ENCODE measurements around the gene CHGA. TPM values are rescaled to one million over a fixed set of nuclear protein-coding genes. Genes with fewer than 3 reads are reported as not detected.

Gene CHGA
- total RNA-seq, 1 donor from 2014 or later: 1,527 TPM

GRCh38 chr14:92929689-92930608 is 7.0 kb downstream of the CHGA start:
- Mint-ChIP-seq H3K9me3 (no peaks in the 10 kb centered on the region), H3K27me3 (peaks cover 16% of the 10 kb centered on the region), H3K4me1 (ENCODE audit: unreplicated experiment) (no peaks in the 10 kb centered on the region), H3K27ac (no peak overlapping the region), H3K4me3 (no peak overlapping the region), H3K36me3 (no peaks in the 10 kb centered on the region)
- DNase-seq (ENCODE audit: extremely low spot score, unreplicated experiment): no peak
- no peak for TF ChIP-seq CTCF (conservative IDR thresholded peaks at IDR 0.05)

- H3K27me3 Mint-ChIP-seq: peaks cover 8% of the 10 kb centered on the region
- no peak for DNase-seq (ENCODE audit: extremely low spot score, unreplicated experiment)
- H3K9me3 Mint-ChIP-seq: no peaks in the 10 kb centered on the region
- no peak for TF ChIP-seq CTCF (conservative IDR thresholded peaks at IDR 0.05)
- H3K36me3 Mint-ChIP-seq: no peaks in the 10 kb centered on the region
- H3K4me3 Mint-ChIP-seq: no peak overlapping the region
- H3K27ac Mint-ChIP-seq: peak overlapping the region; percentile 28
- no peaks in the 10 kb centered on the region for H3K4me1 Mint-ChIP-seq (ENCODE audit: unreplicated experiment)
Measured at GRCh38 chr14:92930737-92931602, 8.0 kb downstream of the CHGA start.

DNA sequence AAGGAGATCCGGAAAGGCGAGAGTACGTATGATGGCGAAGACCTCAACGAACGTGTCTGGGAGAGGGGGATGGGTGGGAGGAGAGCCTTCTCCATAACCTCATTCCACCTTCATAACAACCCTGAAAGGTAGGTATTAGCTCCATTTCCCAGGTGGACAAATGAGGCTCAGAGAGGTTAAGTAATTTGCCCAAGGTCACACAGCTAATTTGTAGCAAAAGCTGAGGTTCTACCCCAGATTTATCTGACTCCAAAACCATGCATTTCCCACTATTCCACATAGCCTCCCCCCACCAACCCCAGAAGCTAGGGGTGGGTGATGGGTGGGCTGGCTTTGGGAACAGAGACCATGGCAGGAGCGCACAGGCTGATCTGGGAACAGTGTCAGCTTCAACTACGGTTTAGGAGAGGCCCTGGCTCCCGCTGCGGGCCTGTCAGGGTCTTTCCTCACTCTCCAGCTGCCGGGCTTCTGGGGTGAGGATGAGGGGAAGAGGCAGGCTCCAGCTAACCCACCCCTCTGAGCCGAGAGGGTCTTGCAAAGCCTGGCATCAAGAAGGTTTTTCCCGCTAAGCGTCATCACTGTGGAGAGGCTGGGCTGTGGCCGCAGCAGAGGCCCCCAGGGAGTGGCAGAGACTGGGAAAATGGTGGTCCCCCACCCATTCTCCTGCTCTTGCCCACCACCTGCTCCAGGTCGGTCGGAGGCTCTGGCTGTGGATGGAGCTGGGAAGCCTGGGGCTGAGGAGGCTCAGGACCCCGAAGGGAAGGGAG is 8.9 kb downstream of the CHGA start:
- H3K4me1 Mint-ChIP-seq (ENCODE audit: unreplicated experiment): no peaks in the 10 kb centered on the region
- no peak for TF ChIP-seq CTCF (conservative IDR thresholded peaks at IDR 0.05)
- H3K27ac Mint-ChIP-seq: no peak overlapping the region
- H3K9me3 Mint-ChIP-seq: no peaks in the 10 kb centered on the region
- no peak for DNase-seq (ENCODE audit: extremely low spot score, unreplicated experiment)
- no peak overlapping the region for H3K4me3 Mint-ChIP-seq
- H3K27me3 Mint-ChIP-seq: peaks cover 2% of the 10 kb centered on the region
- no peaks in the 10 kb centered on the region for H3K36me3 Mint-ChIP-seq

DNA sequence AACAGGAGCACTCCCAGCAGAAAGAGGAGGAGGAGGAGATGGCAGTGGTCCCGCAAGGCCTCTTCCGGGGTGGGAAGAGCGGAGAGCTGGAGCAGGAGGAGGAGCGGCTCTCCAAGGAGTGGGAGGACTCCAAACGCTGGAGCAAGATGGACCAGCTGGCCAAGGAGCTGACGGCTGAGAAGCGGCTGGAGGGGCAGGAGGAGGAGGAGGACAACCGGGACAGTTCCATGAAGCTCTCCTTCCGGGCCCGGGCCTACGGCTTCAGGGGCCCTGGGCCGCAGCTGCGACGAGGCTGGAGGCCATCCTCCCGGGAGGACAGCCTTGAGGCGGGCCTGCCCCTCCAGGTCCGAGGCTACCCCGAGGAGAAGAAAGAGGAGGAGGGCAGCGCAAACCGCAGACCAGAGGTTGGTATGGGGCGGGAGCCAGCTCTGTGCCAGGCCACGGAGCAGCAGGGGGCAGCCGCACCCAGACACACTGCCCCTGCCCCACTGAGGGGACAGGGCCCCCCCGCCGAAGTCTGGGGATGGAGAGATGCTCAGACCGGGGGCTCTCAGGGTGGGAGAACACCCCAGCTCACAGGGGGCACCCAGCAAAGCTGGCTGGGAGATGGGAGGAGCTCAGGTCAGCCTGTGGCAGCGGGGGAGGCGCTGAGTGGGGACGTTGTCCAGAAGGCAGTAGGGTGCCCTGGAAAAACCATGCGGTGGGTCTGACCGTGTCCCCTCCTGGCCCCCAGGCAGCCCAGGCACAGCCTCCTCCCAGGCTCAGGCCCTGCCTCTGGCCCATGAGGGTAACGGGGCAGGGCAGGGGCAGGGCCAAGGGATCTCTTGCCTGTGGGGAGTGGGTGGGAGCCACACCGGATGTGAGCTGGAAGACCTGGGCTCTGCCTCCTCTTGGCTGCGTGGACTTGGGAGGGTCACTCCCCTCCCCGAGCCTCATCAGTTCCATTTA is 9.8 kb downstream of the CHGA start:
- DNase-seq (ENCODE audit: extremely low spot score, unreplicated experiment): no peak
- H3K27ac Mint-ChIP-seq: no peak overlapping the region
- no peaks in the 10 kb centered on the region for H3K36me3 Mint-ChIP-seq
- no peaks in the 10 kb centered on the region for H3K27me3 Mint-ChIP-seq
- no peaks in the 10 kb centered on the region for H3K9me3 Mint-ChIP-seq
- no peak overlapping the region for H3K4me3 Mint-ChIP-seq
- no peak for TF ChIP-seq CTCF (conservative IDR thresholded peaks at IDR 0.05)
- H3K4me1 Mint-ChIP-seq (ENCODE audit: unreplicated experiment): no peaks in the 10 kb centered on the region
